CD4-positive, alpha-beta T cell (primary cell): ENCODE measurements around the gene ZNF578. TPM values are rescaled to one million over a fixed set of nuclear protein-coding genes. Genes with fewer than 3 reads are reported as not detected.
"Not testable (repeated sequence)": the region's sequence is repeated elsewhere in the genome, so short reads cannot be mapped to it uniquely, and the experiment has no call there.

Experiments used
- ATAC-seq: fragments of 200-7000 bp; cut with Tn5 transposase; one replicate; pipeline ENCODE4 v1.10.0; 2022; ENCODE audit warnings: mild to moderate bottlenecking; ENCODE audit not compliant: poor library complexity
- CTCF ChIA-PET: fragments of 350-600 bp; sonication (Branson Sonifier 250); formaldehyde crosslinking; loops from one replicate; lab custom pipeline; 2021; ENCODE audit warnings: antibody characterized with exemption, inconsistent platforms; lab: Charles Lee
- POLR2A ChIA-PET: fragments of 350-600 bp; sonication (Branson Sonifier 250); formaldehyde crosslinking; loops from one replicate; lab custom pipeline; 2021; ENCODE audit warnings: antibody characterized with exemption, inconsistent platforms; lab: Charles Lee
- DNase-seq, 14 experiments: peaks; one replicate each; pipeline ENCODE4 v3.0.0-alpha.2; 2013 to 2020; ENCODE audit warnings: mixed read lengths in 2 of 14
- H3K27ac ChIP-seq, 2 donors: one replicate each; pipeline versions ENCODE4 v1.5.1 to v1.7.0; 2013; ENCODE audit warnings: low read length in 2 of 2, low read depth in 1 of 2, mild to moderate bottlenecking in 1 of 2
- H3K27me3 ChIP-seq, 2 experiments: 1 replicate in 1 of 2; 2 replicates in 1 of 2; pipeline versions ENCODE4 v1.6.1 to v1.7.0; 2013; ENCODE audit warnings: low read length in 2 of 2, control low read depth in 1 of 2, mild to moderate bottlenecking in 1 of 2, moderate library complexity in 1 of 2; ENCODE audit not compliant: insufficient read depth in 2 of 2, control insufficient read depth in 1 of 2
- H3K36me3 ChIP-seq: one replicate; pipeline ENCODE4 v1.6.1; 2013; ENCODE audit warnings: low read length, control low read depth; ENCODE audit not compliant: insufficient read depth
- H3K4me1 ChIP-seq: one replicate; pipeline ENCODE4 v1.6.1; 2013; ENCODE audit warnings: low read length, control low read depth; ENCODE audit not compliant: insufficient read depth
- H3K4me3 ChIP-seq: one replicate; pipeline ENCODE4 v1.5.1; 2013; ENCODE audit warnings: mild to moderate bottlenecking, low read length, moderate library complexity
- H3K9me3 ChIP-seq, 2 experiments: 1 replicate in 1 of 2; 2 replicates in 1 of 2; pipeline versions ENCODE4 v1.6.1 to v1.7.0; 2013; ENCODE audit warnings: low read length in 2 of 2, mild to moderate bottlenecking in 2 of 2, control low read depth in 1 of 2, moderate library complexity in 1 of 2; ENCODE audit not compliant: control insufficient read depth in 1 of 2, insufficient read depth in 1 of 2
- H3K27ac Mint-ChIP-seq: one replicate; pipeline ENCODE4 v1.8.0; 2020; ENCODE audit warnings: mixed read lengths
- H3K27me3 Mint-ChIP-seq: one replicate; pipeline ENCODE4 v1.8.0; 2021; ENCODE audit warnings: mixed read lengths
- H3K36me3 Mint-ChIP-seq: one replicate; pipeline ENCODE4 v1.8.0; 2021; ENCODE audit warnings: low read depth, mixed read lengths
- H3K4me1 Mint-ChIP-seq: one replicate; pipeline ENCODE4 v1.8.0; 2021; ENCODE audit warnings: low read depth, mixed read lengths
- H3K4me3 Mint-ChIP-seq: one replicate; pipeline ENCODE4 v1.8.0; 2020; ENCODE audit warnings: mild to moderate bottlenecking, mixed read lengths
- H3K9me3 Mint-ChIP-seq: one replicate; pipeline ENCODE4 v1.8.0; 2020; ENCODE audit warnings: mixed read lengths
- CTCF ChIP-seq: fragments of 200-600 bp; IDR thresholded peaks from one replicate; pipeline ENCODE4 v1.8.0; 2022; ENCODE audit warnings: antibody characterized with exemption, mild to moderate bottlenecking
- intact Hi-C, 2 experiments: fragments of 100-400 bp; cut with DNase I in 1 of 2; cut with micrococcal nuclease in 1 of 2; formaldehyde crosslinking; loops; one replicate each; pipeline versions ENCODE4 v1.15.1 to v1.9.0; 2023 to 2025; cut with DNase I, micrococcal nuclease
- total RNA-seq, 174 experiments: library from RNA in 2 of 174; stranded (reverse) in 2 of 174; gene quantifications; one replicate each; pipeline ENCODE4 v1.2.3 and lab custom pipeline; 2021 to 2026

Gene ZNF578
- total RNA-seq, 2 experiments from 2014 or later: 1.6 TPM

GRCh38 chr19:52554216-52554971, 101.0 kb downstream of the ZNF578 start:
- H3K36me3 ChIP-seq: peaks cover 55% of the 10 kb centered on the region
- no peak overlapping the region for H3K4me3 Mint-ChIP-seq
- H3K27ac Mint-ChIP-seq: no peak overlapping the region
- no peak for TF ChIP-seq CTCF
- H3K36me3 Mint-ChIP-seq: peaks cover 94% of the 10 kb centered on the region
- intact Hi-C loops: no loop called here
- no peaks in the 10 kb centered on the region for H3K4me1 Mint-ChIP-seq
- DNase-seq: no peak
- H3K4me1 ChIP-seq: no peaks in the 10 kb centered on the region
- no peak overlapping the region for H3K4me3 ChIP-seq
- ChIA-PET POLR2A (no interaction called here), CTCF (no interaction called here)
- no peaks in the 10 kb centered on the region for H3K27me3 ChIP-seq
- no peak for ATAC-seq
- H3K9me3 ChIP-seq: peaks cover 57 to 88% of the 10 kb centered on the region in 2 experiments
- no peaks in the 10 kb centered on the region for H3K27me3 Mint-ChIP-seq
- H3K27ac ChIP-seq: no peak overlapping the region
- peaks cover 24% of the 10 kb centered on the region for H3K9me3 Mint-ChIP-seq

GRCh38 chr19:52557231-52557995, 104.1 kb downstream of the ZNF578 start:
- ATAC-seq (no peak), DNase-seq (no peak)
- Mint-ChIP-seq H3K27me3 (no peaks in the 10 kb centered on the region), H3K4me3 (no peak overlapping the region), H3K27ac (no peak overlapping the region), H3K4me1 (no peaks in the 10 kb centered on the region), H3K9me3 (peaks cover 24% of the 10 kb centered on the region), H3K36me3 (peaks cover 95% of the 10 kb centered on the region)
- Histone ChIP-seq H3K4me3 (no peak overlapping the region), H3K36me3 (peaks cover 32% of the 10 kb centered on the region), H3K27ac (no peak overlapping the region), H3K4me1 (no peaks in the 10 kb centered on the region), H3K9me3 (peaks cover 59 to 87% of the 10 kb centered on the region in 2 experiments), H3K27me3 (no peaks in the 10 kb centered on the region)
- POLR2A ChIA-PET: no interaction called here
- CTCF ChIA-PET: no interaction called here
- intact Hi-C loops: no loop called here
- no peak for TF ChIP-seq CTCF

- Histone ChIP-seq H3K9me3 (peaks cover 69 to 87% of the 10 kb centered on the region in 2 experiments), H3K36me3 (peaks cover 19% of the 10 kb centered on the region)
- H3K27me3 Mint-ChIP-seq, H3K27ac ChIP-seq, H3K4me3 Mint-ChIP-seq, H3K4me1 ChIP-seq, POLR2A ChIA-PET, H3K4me3 ChIP-seq, H3K4me1 Mint-ChIP-seq, CTCF ChIA-PET, H3K27me3 ChIP-seq, intact Hi-C loops, DNase-seq, H3K27ac Mint-ChIP-seq, ATAC-seq: not testable (repeated sequence)
- Mint-ChIP-seq H3K9me3 (peaks cover 21% of the 10 kb centered on the region), H3K36me3 (peaks cover 95% of the 10 kb centered on the region)
These were observed 105.5 kb downstream of the ZNF578 start for GRCh38 chr19:52558732-52559445.

GRCh38 chr19:52561611-52562010, 108.3 kb downstream of the ZNF578 start:
- H3K4me1 ChIP-seq, ATAC-seq, H3K27me3 ChIP-seq, H3K4me1 Mint-ChIP-seq, H3K9me3 Mint-ChIP-seq, intact Hi-C loops, H3K4me3 ChIP-seq, H3K27ac Mint-ChIP-seq, CTCF ChIA-PET, H3K27ac ChIP-seq, H3K4me3 Mint-ChIP-seq, DNase-seq, H3K27me3 Mint-ChIP-seq: not testable (repeated sequence)
- H3K36me3 Mint-ChIP-seq: peaks cover 86% of the 10 kb centered on the region
- POLR2A ChIA-PET: interaction anchor here (0.6 kb wide), 1 partner anchor 53 kb away, joined by 3 read pairs; no protein-coding TSS in a partner anchor
- Histone ChIP-seq H3K9me3 (peaks cover 74 to 85% of the 10 kb centered on the region in 2 experiments), H3K36me3 (peaks cover 11% of the 10 kb centered on the region)
